ENCODE results near the gene APOBEC3C. TPM values are rescaled to one million over a fixed set of nuclear protein-coding genes. Genes with fewer than 3 reads are reported as not detected.
"Not testable (repeated sequence)": the region's sequence is repeated elsewhere in the genome, so short reads cannot be mapped to it uniquely, and the experiment has no call there.

The APOBEC3C gene
- total RNA-seq, 2 experiments from 2014 or later: 13.9 to 14.8 TPM

GRCh38 chr22:38997518-38997917 is 16.5 kb upstream of the APOBEC3C start:
- ChIA-PET POLR2A (no interaction called here), CTCF (no interaction called here)
- Histone ChIP-seq H3K36me3 (ENCODE audit: insufficient read depth, low read length) (no peaks in the 10 kb centered on the region), H3K9me3 (ENCODE audit: control insufficient read depth in 1 of 2, insufficient read depth in 1 of 2, low read length in 2 of 2) (peaks cover 0 to 5% of the 10 kb centered on the region in 2 experiments), H3K27me3 (ENCODE audit: control insufficient read depth in 1 of 2, insufficient read depth in 2 of 2, low read length in 2 of 2) (peaks cover 0 to 4% of the 10 kb centered on the region in 2 experiments), H3K27ac (ENCODE audit: low read depth in 1 of 2, low read length in 2 of 2) (no peak overlapping the region), H3K4me3 (ENCODE audit: low read length) (no peak overlapping the region), H3K4me1 (ENCODE audit: insufficient read depth, low read length) (peaks cover 10% of the 10 kb centered on the region)
- no peaks in the 10 kb centered on the region for H3K9me3 Mint-ChIP-seq
- ATAC-seq (ENCODE audit: poor library complexity) (no peak), DNase-seq (no peak)
- H3K36me3 Mint-ChIP-seq (ENCODE audit: low read depth): no peaks in the 10 kb centered on the region
- H3K27me3 Mint-ChIP-seq: no peaks in the 10 kb centered on the region
- no peak overlapping the region for H3K4me3 Mint-ChIP-seq
- TF ChIP-seq, protein P1, sequence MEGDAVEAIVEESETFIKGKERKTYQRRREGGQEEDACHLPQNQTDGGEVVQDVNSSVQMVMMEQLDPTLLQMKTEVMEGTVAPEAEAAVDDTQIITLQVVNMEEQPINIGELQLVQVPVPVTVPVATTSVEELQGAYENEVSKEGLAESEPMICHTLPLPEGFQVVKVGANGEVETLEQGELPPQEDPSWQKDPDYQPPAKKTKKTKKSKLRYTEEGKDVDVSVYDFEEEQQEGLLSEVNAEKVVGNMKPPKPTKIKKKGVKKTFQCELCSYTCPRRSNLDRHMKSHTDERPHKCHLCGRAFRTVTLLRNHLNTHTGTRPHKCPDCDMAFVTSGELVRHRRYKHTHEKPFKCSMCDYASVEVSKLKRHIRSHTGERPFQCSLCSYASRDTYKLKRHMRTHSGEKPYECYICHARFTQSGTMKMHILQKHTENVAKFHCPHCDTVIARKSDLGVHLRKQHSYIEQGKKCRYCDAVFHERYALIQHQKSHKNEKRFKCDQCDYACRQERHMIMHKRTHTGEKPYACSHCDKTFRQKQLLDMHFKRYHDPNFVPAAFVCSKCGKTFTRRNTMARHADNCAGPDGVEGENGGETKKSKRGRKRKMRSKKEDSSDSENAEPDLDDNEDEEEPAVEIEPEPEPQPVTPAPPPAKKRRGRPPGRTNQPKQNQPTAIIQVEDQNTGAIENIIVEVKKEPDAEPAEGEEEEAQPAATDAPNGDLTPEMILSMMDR (IDR thresholded peaks at IDR 0.05): no peak
- no peak overlapping the region for H3K27ac Mint-ChIP-seq
- no peaks in the 10 kb centered on the region for H3K4me1 Mint-ChIP-seq (ENCODE audit: low read depth)
- intact Hi-C loops (cut with DNase I, micrococcal nuclease): no loop called here

GRCh38 chr22:39003165-39003638 is 10.9 kb upstream of the APOBEC3C start:
- Mint-ChIP-seq H3K4me3 (no peak overlapping the region), H3K27ac (no peak overlapping the region), H3K4me1 (ENCODE audit: low read depth) (peaks cover 9% of the 10 kb centered on the region), H3K9me3 (no peaks in the 10 kb centered on the region), H3K36me3 (ENCODE audit: low read depth) (no peaks in the 10 kb centered on the region), H3K27me3 (no peaks in the 10 kb centered on the region)
- Histone ChIP-seq H3K9me3 (ENCODE audit: control insufficient read depth in 1 of 2, insufficient read depth in 1 of 2, low read length in 2 of 2) (no peaks in the 10 kb centered on the region), H3K4me1 (ENCODE audit: insufficient read depth, low read length) (peaks cover 16% of the 10 kb centered on the region), H3K27ac (ENCODE audit: low read depth in 1 of 2, low read length in 2 of 2) (no peak overlapping the region), H3K36me3 (ENCODE audit: insufficient read depth, low read length) (no peaks in the 10 kb centered on the region), H3K27me3 (ENCODE audit: control insufficient read depth in 1 of 2, insufficient read depth in 2 of 2, low read length in 2 of 2) (no peaks in the 10 kb centered on the region), H3K4me3 (ENCODE audit: low read length) (no peak overlapping the region)
- peak; percentile 51 to 91 (median 64) for DNase-seq
- ChIA-PET POLR2A (interaction anchor here (0.7 to 3.4 kb wide), 7 partner anchors 18 to 315 kb away, joined by 3 to 38 read pairs (median 4); partner anchors contain the start of gene CBX6), CTCF (interaction anchor here (0.6 to 4.9 kb wide), 25 partner anchors 11 to 951 kb away, joined by 3 to 73 read pairs (median 4); partner anchors contain the start of genes APOBEC3B, APOBEC3C, CBX6 and CBX7)
- intact Hi-C loops (cut with DNase I, micrococcal nuclease): loop anchor here (1.0 to 5.0 kb wide), 3 partner anchors 30 to 236 kb away; no protein-coding TSS in a partner anchor
- TF ChIP-seq, protein P1 (IDR thresholded peaks at IDR 0.05): peak; percentile 80
- ATAC-seq (ENCODE audit: poor library complexity): peak; percentile 83

DNA sequence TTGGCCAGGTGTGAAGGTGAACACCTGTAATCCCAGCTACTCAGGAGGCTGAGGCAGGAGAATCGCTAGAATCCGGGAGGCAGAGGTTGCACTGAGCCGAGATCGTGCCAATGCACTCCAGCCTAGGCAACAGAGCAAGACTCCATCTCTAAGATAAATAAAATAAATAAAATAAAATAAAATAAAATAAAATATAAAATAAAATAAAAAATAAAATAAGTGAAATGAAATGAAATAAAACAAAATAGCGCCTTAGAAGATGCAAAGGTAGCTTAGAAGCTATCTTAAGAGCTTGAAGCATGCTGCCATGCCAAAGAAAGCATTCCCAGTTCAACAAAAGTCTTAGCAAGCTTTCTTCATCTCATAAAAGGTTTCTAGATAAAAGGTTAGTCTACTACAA is 6.9 kb upstream of the APOBEC3C start:
- intact Hi-C loops (cut with DNase I, micrococcal nuclease): loop anchor here (1.0 to 5.0 kb wide), 5 partner anchors 35 to 310 kb away; partner anchors contain the start of genes APOBEC3F (in 1 of the 2) and RPL3 (in 1 of the 2)
- Histone ChIP-seq H3K4me3 (ENCODE audit: low read length) (no peak overlapping the region), H3K36me3 (ENCODE audit: insufficient read depth, low read length) (no peaks in the 10 kb centered on the region), H3K27ac (ENCODE audit: low read depth in 1 of 2, low read length in 2 of 2) (no peak overlapping the region), H3K4me1 (ENCODE audit: insufficient read depth, low read length) (peaks cover 17% of the 10 kb centered on the region), H3K27me3 (ENCODE audit: control insufficient read depth in 1 of 2, insufficient read depth in 2 of 2, low read length in 2 of 2) (no peaks in the 10 kb centered on the region), H3K9me3 (ENCODE audit: control insufficient read depth in 1 of 2, insufficient read depth in 1 of 2, low read length in 2 of 2) (no peaks in the 10 kb centered on the region)
- no peak for ATAC-seq (ENCODE audit: poor library complexity)
- Mint-ChIP-seq H3K36me3 (ENCODE audit: low read depth) (no peaks in the 10 kb centered on the region), H3K4me3 (no peak overlapping the region), H3K4me1 (ENCODE audit: low read depth) (peaks cover 17% of the 10 kb centered on the region), H3K27ac (no peak overlapping the region), H3K9me3 (no peaks in the 10 kb centered on the region), H3K27me3 (no peaks in the 10 kb centered on the region)
- TF ChIP-seq, protein P1 (IDR thresholded peaks at IDR 0.05): no peak
- ChIA-PET POLR2A (interaction anchor here (0.6 to 1.4 kb wide), 2 partner anchors 111 to 137 kb away, joined by 3 to 4 read pairs; no protein-coding TSS in a partner anchor), CTCF (interaction anchor here (1.0 to 2.0 kb wide), 4 partner anchors 88 to 163 kb away, joined by 4 to 6 read pairs (median 5); no protein-coding TSS in a partner anchor)
- no peak for DNase-seq

- H3K36me3 Mint-ChIP-seq (ENCODE audit: low read depth); H3K4me3 ChIP-seq (ENCODE audit: low read length); H3K27ac Mint-ChIP-seq; POLR2A ChIA-PET; H3K27me3 ChIP-seq (ENCODE audit: control insufficient read depth in 1 of 2, insufficient read depth in 2 of 2, low read length in 2 of 2); H3K27ac ChIP-seq (ENCODE audit: low read depth in 1 of 2, low read length in 2 of 2); H3K9me3 Mint-ChIP-seq; H3K27me3 Mint-ChIP-seq; ATAC-seq (ENCODE audit: poor library complexity); H3K9me3 ChIP-seq (ENCODE audit: control insufficient read depth in 1 of 2, insufficient read depth in 1 of 2, low read length in 2 of 2); DNase-seq; H3K36me3 ChIP-seq (ENCODE audit: insufficient read depth, low read length); H3K4me3 Mint-ChIP-seq: not testable (repeated sequence)
- intact Hi-C loops (cut with DNase I, micrococcal nuclease): loop anchor here (5.0 kb wide), 2 partner anchors 34 to 309 kb away; partner anchors contain the start of genes APOBEC3F (in 1 of the 2) and RPL3 (in 1 of the 2)
- CTCF ChIA-PET: interaction anchor here (0.7 to 2.0 kb wide), 3 partner anchors 86 to 162 kb away, joined by 3 to 4 read pairs (median 3); no protein-coding TSS in a partner anchor
- peaks cover 15% of the 10 kb centered on the region for H3K4me1 ChIP-seq (ENCODE audit: insufficient read depth, low read length)
- peaks cover 22% of the 10 kb centered on the region for H3K4me1 Mint-ChIP-seq (ENCODE audit: low read depth)
Measured at GRCh38 chr22:39008271-39008850, 5.7 kb upstream of the APOBEC3C start.
